ENCODE results near the gene CENATAC.

GRCh38 chr11:119041821-119042514, 44.0 kb downstream of the CENATAC start:
- no peak for TF ChIP-seq CTCF (IDR thresholded peaks at IDR 0.05; ENCODE audit: low read depth, low read length, missing input control)
- no peak for TF ChIP-seq MAX (IDR thresholded peaks at IDR 0.05)
- no peak for TF ChIP-seq RAD21 (IDR thresholded peaks at IDR 0.05)
- no peak for TF ChIP-seq YY1 (IDR thresholded peaks at IDR 0.05)
- no peak for TF ChIP-seq EGR1 (IDR thresholded peaks at IDR 0.05; ENCODE audit: low read depth in 2 of 2)
- TF ChIP-seq ZBTB33 (IDR thresholded peaks at IDR 0.05), result no peak
- TF ChIP-seq SP1 (IDR thresholded peaks at IDR 0.05), result no peak
- no peak for TF ChIP-seq ATF3 (IDR thresholded peaks at IDR 0.05)
- no peak for TF ChIP-seq RXRA (IDR thresholded peaks at IDR 0.05)
- no peak for TF ChIP-seq TAF1 (conservative IDR thresholded peaks at IDR 0.05)

All from liver (tissue), 3 donors.